Spleen (tissue), 11 donors: Measurements from ENCODE around the gene TRMT61A. TPM values are rescaled to one million over a fixed set of nuclear protein-coding genes. Genes with fewer than 3 reads are reported as not detected.

Experiments used
- DNase-seq: peaks from one replicate; pipeline ENCODE4 v3.0.0-alpha.2; 2020
- H3K27ac ChIP-seq, 8 donors: fragments of 200-600 bp; sonication (generic) in 7 of 8; 1 replicate in 4 of 8; 2 replicates in 4 of 8; pipeline versions ENCODE4 v1.5.0 to v1.8.0; 2016 to 2021; ENCODE audit warnings: inconsistent platforms in 4 of 8, mild to moderate bottlenecking in 4 of 8, moderate library complexity in 1 of 8
- H3K27me3 ChIP-seq, 7 donors: fragments of 200-600 bp; sonication (generic) in 6 of 7; replicated peaks in 1 of 7; 1 replicate in 4 of 7; 2 replicates in 3 of 7; pipeline versions ENCODE4 v1.5.0 to v1.8.0; 2016 to 2021; ENCODE audit warnings: inconsistent platforms in 3 of 7, mild to moderate bottlenecking in 1 of 7
- H3K36me3 ChIP-seq, 6 donors: fragments of 200-600 bp; sonication (generic) in 5 of 6; 1 replicate in 4 of 6; 2 replicates in 2 of 6; pipeline versions ENCODE4 v1.5.0 to v1.8.0; 2016 to 2021; ENCODE audit warnings: inconsistent platforms in 2 of 6
- H3K4me1 ChIP-seq, 6 donors: fragments of 200-600 bp; sonication (generic) in 5 of 6; 1 replicate in 3 of 6; 2 replicates in 3 of 6; pipeline versions ENCODE4 v1.5.0 to v1.8.0; 2016 to 2021; ENCODE audit warnings: inconsistent platforms in 3 of 6
- H3K4me3 ChIP-seq, 8 donors: fragments of 200-600 bp; sonication (generic) in 7 of 8; 1 replicate in 4 of 8; 2 replicates in 4 of 8; pipeline versions ENCODE4 v1.5.0 to v1.8.0; 2016 to 2021; ENCODE audit warnings: inconsistent platforms in 4 of 8, mild to moderate bottlenecking in 4 of 8, moderate library complexity in 2 of 8
- H3K9me3 ChIP-seq, 8 donors: fragments of 200-600 bp; sonication (generic) in 7 of 8; 1 replicate in 4 of 8; 2 replicates in 4 of 8; pipeline versions ENCODE4 v1.5.0 to v1.8.0; 2016 to 2021; ENCODE audit warnings: inconsistent platforms in 4 of 8
- CTCF ChIP-seq, 11 experiments: fragments of 200-600 bp in 7 of 11; fragments of 450-650 bp in 4 of 11; sonication (generic) in 4 of 11; IDR thresholded peaks in 8 of 11; conservative IDR thresholded peaks in 3 of 11; 1 replicate in 7 of 11; 2 replicates in 4 of 11; pipeline versions ENCODE4 v1.4.0 to v1.8.0; 2016 to 2021; ENCODE audit warnings: antibody characterized with exemption in 11 of 11, inconsistent platforms in 4 of 11, mild to moderate bottlenecking in 1 of 11
- POLR2A ChIP-seq, 3 donors: fragments of 450-650 bp; IDR thresholded peaks; one replicate each; pipeline ENCODE4 v1.5.1; 2017; ENCODE audit warnings: antibody characterized with exemption in 3 of 3, mild to moderate bottlenecking in 1 of 3
- POLR2AphosphoS5 ChIP-seq, 3 donors: sonication (generic); formaldehyde crosslinking; IDR thresholded peaks; one replicate each; pipeline ENCODE4 v1.5.1; 2017; ENCODE audit warnings: antibody characterized with exemption in 3 of 3
- WGBS, 5 donors: extraction: QIAGEN DNeasy Blood & Tissue Kit in 3 of 5; methylation state at CpG; one replicate each; pipeline versions ENCODE4 v1.1.5 to v1.1.7; 2013 to 2018; 5-methylcytosine and 5-hydroxymethylcytosine counted together
- intact Hi-C: fragments of 100-400 bp; cut with DNase I; formaldehyde crosslinking; loops from one replicate; pipeline ENCODE4 v1.15.0; 2023; ENCODE audit warnings: low total_unique reads
- polyA plus RNA-seq, 3 donors: library from polyadenylated mRNA; stranded (reverse); fragments of 200-250 nt; gene quantifications; one replicate each; pipeline ENCODE4 v1.2.1, GENCODE V29; 2013
- total RNA-seq, 7 donors: library from RNA; depleted of rRNA in 3 of 7; stranded (reverse); fragments of >200 nt in 3 of 7; fragmentation: NEBNext Ultra II Directional in 4 of 7; extraction: Animal tissue kit (Norgen Biotek cat#: 25700) in 4 of 7; gene quantifications; one replicate each; pipeline versions ENCODE4 v1.1.0 to v1.2.1, GENCODE V29; 2016 to 2021
- donor health status: healthy with polysubstance abuse.
- donor health status: DM: no; HTN: no; CAD: no; lungs with moderate emphysema.
- donor health status: DM: no; HTN: no; CAD: no.
- donor health status: Bipolar disorder and iron deficiency.
- donor health status: healthy.
- donor health status: DM: no; HTN: no; CAD: no.
- donor health status: DM: yes; HTN: yes; CAD: no.

The TRMT61A gene
- total and polyA plus RNA-seq, 10 donors, result 8.0 to 14.2 (median 9.5) TPM

- Histone ChIP-seq H3K27ac (no peak overlapping the region), H3K36me3 (peaks cover 0 to 7% (median 0%) of the 10 kb centered on the region in 6 donors), H3K4me3 (no peak overlapping the region), H3K27me3 (peaks cover 0 to 17% (median 0%) of the 10 kb centered on the region in 7 donors), H3K4me1 (peaks cover 0 to 48% (median 22%) of the 10 kb centered on the region in 6 donors), H3K9me3 (no peaks in the 10 kb centered on the region)
- intact Hi-C loops, result no loop called here
- TF ChIP-seq CTCF (IDR thresholded peaks at IDR 0.05 in 8 of 11, conservative IDR thresholded peaks at IDR 0.05 in 3 of 11), result no peak
- no peak for TF ChIP-seq POLR2A (IDR thresholded peaks at IDR 0.05)
- no peak for TF ChIP-seq POLR2AphosphoS5 (IDR thresholded peaks at IDR 0.05)
- peak; percentile 67 for DNase-seq
- WGBS, 5 donors, result 88 to 93% (median 91%) methylated on average over 18 of the region's 18 CpGs
These were observed 19.0 kb downstream of the TRMT61A start for GRCh38 chr14:103547941-103548462.

- WGBS, 5 donors, result 88 to 95% (median 89%) methylated on average over 12 to 27 of the region's 27 CpGs
These were observed 19.7 kb downstream of the TRMT61A start for GRCh38 chr14:103548463-103549351.

GRCh38 chr14:103549361-103550311, 20.6 kb downstream of the TRMT61A start:
- Histone ChIP-seq H3K36me3 (peaks cover 0 to 9% (median 0%) of the 10 kb centered on the region in 6 donors), H3K27me3 (peaks cover 0 to 2% (median 0%) of the 10 kb centered on the region in 7 donors), H3K4me3 (no peak overlapping the region), H3K27ac (no peak overlapping the region), H3K4me1 (peaks cover 0 to 36% (median 20%) of the 10 kb centered on the region in 6 donors), H3K9me3 (no peaks in the 10 kb centered on the region)
- DNase-seq, result peak; percentile 72
- TF ChIP-seq POLR2AphosphoS5 (IDR thresholded peaks at IDR 0.05) (peak in 1 of 3 donors; percentile 5), POLR2A (IDR thresholded peaks at IDR 0.05) (no peak)
- intact Hi-C loops, result loop anchor here (5.0 kb wide), 1 partner anchor 32 kb away; no protein-coding TSS in a partner anchor
- WGBS, 5 donors, result 86 to 93% (median 88%) methylated on average over 26 to 30 of the region's 30 CpGs

More at GRCh38 chr14:103548463-103549351, 19.7 kb downstream of the TRMT61A start:
- H3K27me3 ChIP-seq, result peaks cover 0 to 10% (median 0%) of the 10 kb centered on the region in 7 donors
- DNase-seq, result peak; percentile 58
- TF ChIP-seq POLR2AphosphoS5 (IDR thresholded peaks at IDR 0.05), result no peak
- no peak for TF ChIP-seq CTCF (IDR thresholded peaks at IDR 0.05 in 8 of 11, conservative IDR thresholded peaks at IDR 0.05 in 3 of 11)
- TF ChIP-seq POLR2A (IDR thresholded peaks at IDR 0.05), result no peak
- intact Hi-C loops, result no loop called here
- H3K4me3 ChIP-seq, result no peak overlapping the region
- H3K9me3 ChIP-seq, result no peaks in the 10 kb centered on the region
- peaks cover 0 to 7% (median 0%) of the 10 kb centered on the region in 6 donors for H3K36me3 ChIP-seq
- H3K4me1 ChIP-seq, result peaks cover 0 to 41% (median 21%) of the 10 kb centered on the region in 6 donors
- no peak overlapping the region for H3K27ac ChIP-seq
